NCI-H2029 treated with DMSO at 0.1 percent for 48 hours (cell line): ENCODE results near the gene DHDDS.
A peak's percentile ranks its signal among the peaks of the same experiment; 100 is the strongest.

Experiments used
- DNase-seq: peaks from one replicate; lab custom pipeline; 2025; lab: John Stamatoyannopoulos, UW

DHDDS gene

DNA sequence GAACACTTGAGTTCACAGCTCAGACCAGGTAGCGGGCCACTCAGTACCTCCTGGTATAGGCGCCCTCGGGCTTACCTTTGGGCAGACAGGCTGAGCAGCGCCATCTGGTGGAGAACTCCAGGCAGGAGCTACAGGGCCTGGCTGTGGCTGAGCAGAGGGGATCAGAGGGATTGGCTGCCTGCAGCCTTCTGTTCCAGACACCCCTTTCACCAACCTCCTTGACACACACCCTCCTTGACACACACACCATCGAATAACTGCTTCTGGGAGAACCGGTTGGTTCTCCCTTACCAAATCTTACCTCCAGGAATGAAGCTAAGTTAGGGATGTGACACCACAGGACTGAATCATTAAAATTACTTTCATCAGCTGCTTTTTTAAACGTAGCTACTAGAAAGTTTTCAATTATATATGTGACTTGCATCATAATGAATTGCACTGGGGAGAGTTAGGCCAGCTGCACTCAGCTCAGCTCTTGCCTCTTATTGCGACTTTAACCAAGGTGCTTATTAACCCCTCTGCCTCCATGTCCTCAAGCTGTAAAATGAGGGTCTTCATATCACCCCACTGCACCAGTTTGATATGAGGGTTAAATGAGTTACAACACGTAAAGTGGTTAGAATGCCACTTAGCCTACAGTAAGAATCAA is 14.9 kb upstream of the DHDDS start:
- peak; percentile 40 for DNase-seq

DNA sequence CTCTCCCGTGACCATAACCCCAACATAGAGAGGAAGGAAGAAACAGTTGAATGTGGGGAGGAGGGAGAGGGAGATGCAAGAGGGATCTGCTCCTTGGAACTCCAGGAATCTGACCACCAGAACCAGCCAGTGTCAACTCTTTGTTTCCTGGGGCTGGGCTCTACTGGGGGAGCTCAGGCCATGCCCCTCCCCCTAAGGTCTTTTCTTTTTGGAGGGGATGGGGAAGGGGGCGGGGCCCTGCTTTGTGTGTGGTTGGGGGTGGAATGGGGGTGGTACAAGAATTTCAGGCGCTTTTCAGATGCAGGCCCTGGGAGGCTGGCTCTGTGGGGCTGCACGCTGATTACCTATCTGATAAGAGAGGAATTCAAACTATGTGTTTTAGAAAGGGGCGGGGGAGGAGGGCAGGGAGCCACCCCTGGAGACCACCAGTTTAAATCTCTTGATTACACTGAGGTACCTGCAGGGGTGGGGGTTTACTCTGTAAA is 13.2 kb upstream of the DHDDS start:
- no peak for DNase-seq

DNA sequence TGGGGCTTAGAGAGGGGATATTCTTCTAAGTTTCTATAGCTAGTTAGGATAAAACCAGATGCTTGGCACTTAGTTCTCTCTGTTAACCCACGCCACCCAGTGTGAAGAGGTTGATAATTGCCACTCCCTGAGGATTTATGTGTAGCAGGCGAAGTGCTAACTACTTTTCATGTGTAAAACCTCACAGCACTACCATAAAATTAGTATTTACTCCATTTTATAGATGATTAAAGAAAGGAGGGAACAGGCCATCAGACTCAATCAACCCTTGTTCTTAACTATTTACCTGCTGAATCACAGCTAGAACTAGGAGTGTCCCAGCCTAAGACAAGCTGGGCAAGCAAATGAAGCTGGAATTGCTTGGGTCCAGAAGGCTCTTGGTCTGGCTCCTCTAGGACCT is 12.6 kb upstream of the DHDDS start:
- no peak for DNase-seq

DNA sequence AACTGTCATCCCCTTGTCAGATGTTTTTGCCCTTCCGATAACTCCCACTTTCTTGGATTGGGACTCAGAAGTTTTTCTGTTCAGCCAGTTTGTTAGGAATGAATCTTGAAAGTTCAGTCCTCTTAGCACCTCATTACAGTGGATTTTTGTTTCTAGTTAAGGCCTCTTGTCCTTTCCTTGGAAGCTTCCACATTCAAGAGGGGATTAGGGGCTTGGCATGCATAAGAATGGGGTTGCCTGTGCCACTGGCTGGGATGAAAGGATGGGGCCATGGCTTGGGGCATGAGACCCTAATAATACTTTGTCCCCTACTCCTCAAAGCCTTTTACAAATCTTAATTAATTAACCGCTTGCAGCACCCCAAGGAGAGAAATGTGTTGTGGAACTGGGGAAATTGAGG is 2.4 kb upstream of the DHDDS start:
- no peak for DNase-seq

DNA sequence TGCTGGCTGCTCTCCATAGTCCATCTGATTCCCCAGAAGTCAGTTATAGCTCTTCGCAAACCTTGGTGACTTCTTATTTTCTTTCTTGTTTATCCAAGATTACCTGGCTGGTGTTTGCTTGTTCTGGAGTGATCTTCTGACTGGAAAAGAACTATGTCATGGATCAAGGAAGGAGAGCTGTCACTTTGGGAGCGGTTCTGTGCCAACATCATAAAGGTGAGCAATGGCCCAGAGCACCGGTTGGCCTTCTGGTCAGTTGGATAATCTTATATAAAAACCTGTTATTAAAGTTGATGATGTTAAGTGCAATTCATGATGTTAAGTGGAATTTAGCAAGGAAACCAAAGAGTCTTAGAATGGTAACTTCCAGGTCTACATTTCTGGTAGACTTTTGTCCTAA is 672 bp downstream of the DHDDS start:
- no peak for DNase-seq

DNA sequence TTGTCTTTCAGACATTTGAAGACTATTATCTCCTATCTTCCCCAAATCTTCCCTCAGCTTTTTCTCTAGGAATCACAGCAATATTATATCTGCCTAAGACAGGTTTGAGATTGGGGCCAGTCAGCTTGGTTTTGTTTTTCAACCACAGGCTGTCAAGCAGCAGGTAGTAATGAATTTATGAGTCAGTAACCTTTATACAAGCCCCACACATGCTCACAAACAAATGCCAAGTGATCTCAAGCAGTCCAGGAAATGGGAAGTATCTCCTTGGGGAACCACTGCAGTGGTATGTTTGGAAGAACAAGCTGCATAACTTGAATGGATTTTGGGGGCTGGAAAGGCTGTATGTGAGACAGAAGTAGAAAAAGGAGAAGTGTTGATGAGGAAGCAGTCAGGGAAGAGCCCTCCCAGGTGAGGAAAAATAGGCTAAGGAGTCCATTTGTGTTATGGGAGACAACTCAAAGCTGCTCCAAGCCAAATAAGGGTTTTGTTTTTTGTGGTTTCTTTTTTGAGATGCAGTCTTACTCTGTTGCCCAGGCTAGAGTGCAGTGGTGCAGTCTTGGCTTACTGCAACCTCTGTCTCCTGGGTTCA is 2.1 kb downstream of the DHDDS start:
- DNase-seq: no peak

DNA sequence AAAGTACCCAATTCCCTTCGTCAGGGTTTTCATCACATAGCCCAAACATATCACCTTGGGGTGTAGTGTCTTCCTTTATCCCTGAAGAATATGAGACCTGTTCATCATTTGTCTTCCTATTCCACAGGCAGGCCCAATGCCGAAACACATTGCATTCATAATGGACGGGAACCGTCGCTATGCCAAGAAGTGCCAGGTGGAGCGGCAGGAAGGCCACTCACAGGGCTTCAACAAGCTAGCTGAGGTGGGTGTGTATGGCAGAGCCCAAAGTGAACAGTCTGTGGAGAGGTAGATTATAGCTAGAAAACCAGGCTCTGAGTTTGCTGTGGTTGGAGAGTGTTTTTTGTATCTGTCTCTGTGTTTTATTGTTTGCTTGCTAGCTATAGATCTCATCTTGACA is 5.9 kb downstream of the DHDDS start:
- DNase-seq: no peak

DNA sequence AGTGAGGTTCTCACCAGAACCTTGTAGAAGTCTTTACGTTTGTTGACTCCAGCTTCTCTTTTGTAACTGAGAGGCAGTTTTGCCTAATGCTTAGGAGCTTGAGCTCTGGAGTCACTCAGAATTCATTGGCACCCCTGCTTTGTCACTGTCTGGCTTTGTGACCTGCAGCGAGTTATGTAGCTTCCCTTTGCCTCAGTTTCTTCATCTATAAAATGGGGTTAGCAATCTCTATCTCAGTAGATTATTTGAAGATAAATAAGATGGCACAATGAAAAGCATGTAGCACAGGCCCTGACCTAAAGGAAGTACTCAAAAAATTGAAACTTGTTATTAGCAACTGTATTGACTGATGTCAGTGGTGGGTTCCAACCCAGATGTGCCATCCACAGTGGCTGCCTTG is 8.1 kb downstream of the DHDDS start:
- no peak for DNase-seq

DNA sequence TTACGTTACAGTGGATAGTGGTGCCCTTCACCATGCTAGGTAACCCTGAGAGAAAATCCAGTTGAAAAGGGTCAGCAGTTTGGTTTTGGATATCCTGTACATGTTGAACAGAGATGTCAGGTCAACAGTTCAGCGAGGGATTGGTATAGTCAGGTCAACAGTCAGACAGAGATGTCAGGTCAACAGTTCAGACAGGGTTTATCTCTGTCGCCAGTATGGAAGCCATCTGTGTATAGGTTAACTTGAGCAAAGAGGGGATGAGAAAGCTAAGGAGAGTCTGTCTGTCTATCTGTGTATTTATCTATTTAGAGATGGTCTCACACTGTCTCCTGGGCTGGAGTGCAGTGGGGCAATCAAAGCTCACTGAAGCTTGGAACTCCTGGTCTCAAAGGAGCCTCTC is 17.7 kb downstream of the DHDDS start:
- DNase-seq: no peak

DNA sequence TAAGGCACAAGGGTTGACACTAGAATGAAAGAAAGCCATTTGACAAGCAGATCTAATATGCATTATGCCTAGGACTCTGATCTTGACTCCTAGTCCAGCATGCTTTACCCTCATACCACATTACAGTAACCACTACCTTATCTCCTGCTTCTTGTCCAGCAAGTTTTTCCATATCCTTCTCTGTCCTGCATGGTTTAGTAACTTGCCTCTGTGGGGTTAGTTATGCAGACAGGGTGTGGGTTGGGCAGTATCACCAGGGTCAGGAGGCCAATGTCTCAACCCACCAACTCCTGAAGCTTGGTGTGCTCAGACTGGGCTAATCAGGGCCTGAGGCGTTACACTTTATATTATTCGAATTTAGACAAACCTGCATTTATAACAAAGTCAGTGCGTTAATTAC is 18.8 kb downstream of the DHDDS start:
- no peak for DNase-seq

DNA sequence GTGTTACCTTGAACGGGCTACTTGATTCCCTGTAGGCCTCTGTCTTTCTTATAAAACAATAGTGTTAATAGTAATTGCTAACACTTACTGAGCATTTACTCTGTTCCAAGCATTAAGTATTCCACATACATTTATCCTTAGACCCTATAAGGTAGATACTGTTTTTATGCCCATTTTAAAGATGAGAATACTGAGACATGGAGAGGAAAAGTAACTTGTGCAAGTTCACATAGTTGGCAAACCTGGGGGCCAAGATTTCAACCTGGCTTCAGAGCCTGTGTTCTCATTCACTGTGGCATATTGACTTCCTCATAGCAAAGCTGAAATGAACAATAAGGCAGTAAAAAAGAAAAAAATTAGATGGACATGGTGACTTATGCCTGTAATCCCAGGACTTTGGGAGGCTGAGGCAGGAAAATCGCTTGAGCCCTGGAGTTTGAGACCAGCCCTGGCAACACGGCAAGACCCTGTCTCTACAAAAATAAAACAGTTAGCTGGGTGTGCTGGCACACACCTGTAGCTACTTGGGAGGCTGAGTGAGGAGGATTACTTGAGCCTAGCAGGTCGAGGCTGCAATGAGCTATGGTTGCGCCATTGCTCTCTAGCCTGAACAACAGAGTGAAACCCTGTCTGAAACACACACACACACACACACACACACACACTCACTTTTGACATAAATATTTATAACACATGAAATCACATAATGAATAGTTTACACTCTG is 20.5 kb downstream of the DHDDS start:
- DNase-seq: no peak

DNA sequence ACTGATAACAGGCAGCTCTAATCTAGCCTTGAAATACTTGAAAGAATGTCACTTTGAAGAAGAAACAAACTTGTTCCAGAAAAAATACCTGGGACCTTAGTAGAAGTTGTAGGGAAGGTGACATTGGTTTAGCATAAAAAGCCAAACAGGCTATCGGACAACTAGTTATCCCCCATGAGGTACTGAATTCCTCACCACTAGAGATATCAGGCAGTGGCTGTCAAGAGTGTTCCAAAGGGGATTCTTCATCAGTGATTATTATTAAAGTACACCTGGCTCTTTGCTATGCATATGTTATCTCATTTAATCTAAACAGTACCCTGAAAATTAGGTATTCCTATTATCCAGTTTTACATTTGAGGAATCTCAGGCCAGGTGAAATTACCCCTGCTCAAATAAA is 27.0 kb downstream of the DHDDS start:
- no peak for DNase-seq

DNA sequence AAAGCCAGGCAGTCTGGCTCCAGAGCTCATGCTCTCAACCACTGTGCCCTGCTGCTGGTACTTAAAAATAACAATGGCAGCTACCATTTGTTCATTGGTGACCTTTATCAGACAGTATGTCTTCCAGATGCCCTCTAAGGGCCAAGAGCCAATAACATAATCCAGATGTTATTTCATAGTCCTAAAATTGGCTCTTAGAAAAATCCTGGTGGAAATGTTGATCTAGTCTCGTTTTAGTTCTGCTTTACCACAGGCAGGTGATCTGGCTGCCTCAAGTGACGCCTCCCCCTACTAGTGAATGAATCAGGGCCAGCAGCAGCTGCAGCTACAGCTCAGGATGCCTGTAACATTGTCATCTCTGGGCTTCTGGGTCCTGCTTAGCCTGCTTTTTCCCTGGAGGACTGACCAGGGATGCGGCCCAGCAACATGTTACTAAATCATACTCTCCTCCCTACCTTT is 27.5 kb downstream of the DHDDS start:
- DNase-seq: peak; percentile 69

DNA sequence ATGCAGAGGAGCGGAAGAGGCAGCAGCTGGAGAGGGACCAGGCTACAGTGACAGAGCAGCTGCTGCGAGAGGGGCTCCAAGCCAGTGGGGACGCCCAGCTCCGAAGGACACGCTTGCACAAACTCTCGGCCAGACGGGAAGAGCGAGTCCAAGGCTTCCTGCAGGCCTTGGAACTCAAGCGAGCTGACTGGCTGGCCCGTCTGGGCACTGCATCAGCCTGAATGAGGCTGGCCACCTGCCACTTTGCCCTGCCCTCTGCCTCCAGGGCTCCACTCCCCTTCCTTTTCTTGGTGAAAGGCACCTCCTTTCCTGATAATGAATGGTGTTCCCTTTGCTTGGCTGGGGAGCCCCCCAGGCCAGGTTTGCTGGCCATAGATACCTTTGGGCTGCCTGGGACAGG is 36.8 kb downstream of the DHDDS start:
- no peak for DNase-seq

DNA sequence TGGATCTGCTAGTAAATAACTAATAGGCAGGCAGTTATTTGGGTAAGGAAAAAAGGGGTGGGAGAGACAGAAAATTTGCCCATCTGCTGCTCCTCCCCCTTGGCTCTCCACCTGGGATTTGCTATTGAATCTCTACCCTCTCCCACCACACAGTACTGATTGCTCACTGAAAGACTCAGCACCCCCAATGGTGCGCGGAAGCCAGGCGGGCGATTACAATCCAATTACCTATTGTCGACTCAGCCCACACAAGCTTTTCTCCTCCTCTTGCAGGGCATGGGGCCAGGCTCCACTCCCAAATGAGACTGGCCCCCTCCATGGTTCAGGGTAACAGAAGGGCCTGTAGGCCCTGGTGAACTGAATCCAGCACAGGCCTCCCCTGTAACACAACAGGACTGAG is 37.4 kb downstream of the DHDDS start:
- no peak for DNase-seq

DNA sequence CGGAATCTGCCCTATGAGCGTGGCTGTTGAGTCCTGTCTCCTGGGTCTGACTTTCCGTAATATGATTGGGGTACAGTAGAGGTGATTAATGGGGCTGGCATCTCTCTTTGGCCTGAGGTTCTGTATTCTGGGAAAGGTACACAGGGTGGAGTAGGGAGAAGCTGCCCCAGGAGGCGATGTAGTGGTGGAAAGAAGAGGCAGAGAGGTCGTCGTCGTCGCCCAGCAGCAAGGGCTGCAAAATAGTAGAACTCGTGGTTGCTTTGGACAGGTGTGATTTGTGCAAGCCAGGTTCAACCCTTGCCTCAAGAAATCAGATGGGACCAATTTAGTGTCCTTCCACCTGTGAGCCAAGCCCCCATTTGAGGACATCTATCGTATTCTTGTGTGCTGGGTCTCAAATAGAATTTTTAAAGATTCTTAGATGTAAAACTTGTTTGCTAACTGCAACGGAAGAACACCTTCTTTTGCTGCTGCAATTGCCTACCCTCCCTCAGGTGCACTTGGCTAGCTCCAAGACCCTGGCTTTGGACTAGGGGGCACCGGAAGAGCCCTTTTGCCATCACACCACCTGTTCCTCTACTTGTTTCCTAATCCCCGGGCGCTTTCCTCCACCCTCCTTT is 38.9 kb downstream of the DHDDS start:
- no peak for DNase-seq

DNA sequence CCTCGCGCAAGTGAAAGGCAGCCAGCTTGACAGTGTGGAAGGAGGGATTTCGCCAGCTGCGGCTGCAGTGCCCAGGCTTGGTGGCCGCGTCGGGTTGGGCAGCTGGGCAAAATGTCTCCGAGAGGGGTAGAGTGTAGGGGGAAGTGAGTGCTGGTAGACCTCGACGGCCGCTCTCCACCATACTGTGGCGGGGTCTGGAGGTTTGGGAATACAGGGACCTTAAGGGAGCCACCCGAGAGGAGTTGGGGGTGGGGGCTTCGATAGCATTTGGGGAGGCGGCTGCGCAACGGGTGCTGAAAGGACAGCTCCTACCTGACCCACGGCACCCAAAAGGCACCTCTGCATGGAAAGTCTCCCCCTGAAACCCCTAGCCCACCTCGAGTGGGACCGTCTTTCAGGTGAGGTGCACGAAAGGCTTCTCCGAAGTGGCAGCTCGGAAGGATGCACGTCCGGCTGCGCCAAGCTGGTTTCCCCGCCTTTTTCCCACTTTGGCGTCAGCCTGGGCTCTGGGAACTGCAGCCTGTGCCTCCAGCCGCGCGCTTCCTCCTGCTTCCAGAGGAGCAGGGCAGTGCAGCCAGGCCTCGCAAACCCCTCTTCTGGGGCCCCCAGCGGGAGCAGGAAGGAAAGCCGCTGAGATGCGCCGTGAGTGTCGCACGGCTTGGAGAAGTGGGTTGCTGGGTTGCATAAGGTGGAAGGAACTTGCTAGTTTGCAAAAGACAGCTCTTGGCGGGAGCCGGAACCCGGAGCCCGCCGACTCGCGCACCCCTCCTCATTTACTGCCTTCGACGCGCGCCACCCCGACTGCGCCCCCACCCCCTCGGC is 39.6 kb downstream of the DHDDS start:
- no peak for DNase-seq

DNA sequence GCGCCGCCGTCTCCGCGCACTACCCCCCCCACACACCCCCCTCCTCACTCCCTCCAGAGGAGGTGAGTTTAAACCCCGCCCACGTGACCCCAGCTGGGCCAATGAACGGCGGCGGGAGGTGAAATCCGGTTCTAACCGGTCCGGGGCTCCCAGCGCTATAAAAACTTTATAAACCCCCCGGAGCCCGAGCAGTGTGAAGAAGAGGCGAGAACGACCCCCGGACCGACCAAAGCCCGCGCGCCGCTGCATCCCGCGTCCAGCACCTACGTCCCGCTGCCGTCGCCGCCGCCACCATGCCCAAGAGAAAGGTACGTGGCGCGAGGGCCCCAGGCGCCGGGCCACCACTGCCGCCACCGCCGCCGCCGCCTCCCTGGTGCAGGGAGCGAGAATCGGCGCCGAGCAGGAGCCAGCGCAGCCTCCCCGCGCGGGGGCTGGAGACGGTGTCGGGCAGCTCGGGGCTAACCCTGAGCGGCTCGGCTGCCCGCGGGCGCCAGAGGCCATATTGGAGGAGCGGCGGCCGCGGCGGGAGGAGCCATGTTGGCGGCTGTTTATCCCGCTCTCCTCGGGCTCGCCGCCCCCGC is 40.3 kb downstream of the DHDDS start, which contains the start of gene HMGN2:
Gene HMGN2 (plus strand): TSS at position 121 of the 581 bp plus-strand sequence. CDS start 173 bp downstream, at position 294.
- DNase-seq: peak; percentile 50

DNA sequence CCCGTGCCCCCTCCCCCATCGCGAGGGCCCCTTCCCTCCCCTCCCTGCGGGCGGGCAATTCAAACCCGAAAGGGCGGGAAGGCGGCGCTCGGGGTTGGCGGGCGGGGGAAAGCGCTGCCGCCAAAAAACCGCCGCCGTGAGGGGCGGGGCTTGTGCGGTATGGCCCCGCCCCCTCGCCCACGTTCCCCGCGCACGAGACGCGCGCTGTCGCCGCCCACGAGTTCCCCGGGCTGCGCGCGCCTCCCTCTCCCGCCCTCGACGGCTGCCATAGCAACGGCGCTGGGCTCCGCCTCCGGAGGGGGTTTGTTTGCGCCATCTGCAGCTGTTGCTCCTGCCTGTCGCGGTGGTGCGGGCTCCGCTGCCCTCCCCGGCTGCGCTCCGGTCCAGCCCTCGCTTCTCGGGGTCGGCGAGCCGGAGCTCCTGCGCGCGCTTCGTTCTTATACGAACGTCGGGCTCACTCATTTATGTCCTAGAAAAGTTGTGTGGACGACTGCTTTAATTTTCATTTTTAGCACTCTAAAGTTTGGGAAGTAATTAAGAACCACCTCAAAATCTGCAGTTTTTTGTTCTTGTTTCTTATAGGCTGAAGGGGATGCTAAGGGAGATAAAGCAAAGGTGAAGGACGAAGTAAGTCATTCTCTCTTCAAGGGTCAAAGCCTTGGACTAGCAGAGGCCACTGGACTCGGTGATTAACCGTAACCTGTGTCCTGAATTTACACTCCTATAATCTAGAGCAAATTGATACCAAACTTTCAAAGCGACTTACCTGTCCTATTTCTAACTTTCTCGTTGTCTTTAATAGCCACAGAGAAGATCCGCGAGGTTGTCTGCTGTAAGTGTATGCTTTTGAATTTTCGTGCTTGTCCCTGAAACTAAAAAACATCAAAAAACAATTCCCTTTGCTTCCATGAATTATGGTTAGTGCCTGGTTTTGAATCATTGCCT is 41.1 kb downstream of the DHDDS start:
- peak; percentile 61 for DNase-seq

DNA sequence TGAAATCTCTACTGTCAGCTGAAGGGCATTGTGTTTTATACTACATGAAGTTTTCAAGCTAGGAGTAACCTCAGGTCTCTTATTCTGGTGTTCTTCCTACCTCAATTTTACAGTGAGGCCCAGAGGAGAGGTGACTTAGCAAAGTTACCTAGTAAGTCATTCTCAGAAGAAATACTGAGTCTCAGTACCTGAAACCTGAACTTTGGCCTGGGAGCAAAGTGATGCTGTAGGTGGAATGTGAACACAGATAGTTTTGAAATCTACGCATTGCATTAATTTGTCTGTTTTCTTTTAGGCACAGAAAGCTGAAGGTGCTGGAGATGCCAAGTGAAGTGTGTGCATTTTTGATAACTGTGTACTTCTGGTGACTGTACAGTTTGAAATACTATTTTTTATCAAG is 42.7 kb downstream of the DHDDS start:
- no peak for DNase-seq
